Measurements from ENCODE around the gene CNTNAP2.
"Not testable (repeated sequence)": the region's sequence is repeated elsewhere in the genome, so short reads cannot be mapped to it uniquely, and the experiment has no call there.

The CNTNAP2 gene

GRCh38 chr7:147774461-147774860 lies 1657.9 kb downstream of the CNTNAP2 start:
- DNase-seq (ENCODE audit: low read depth): no peak

- DNase-seq (ENCODE audit: low read depth): no peak
Measured at GRCh38 chr7:147775516-147776284, 1659.1 kb downstream of the CNTNAP2 start.

GRCh38 chr7:147777309-147777708 lies 1660.7 kb downstream of the CNTNAP2 start:
- DNase-seq (ENCODE audit: low read depth): no peak

- no peak for DNase-seq (ENCODE audit: low read depth)
Measured at GRCh38 chr7:147779949-147780348, 1663.3 kb downstream of the CNTNAP2 start.

- no peak for DNase-seq (ENCODE audit: low read depth)
Measured at GRCh38 chr7:147796581-147796980, 1680.0 kb downstream of the CNTNAP2 start.

GRCh38 chr7:147798001-147798400 lies 1681.4 kb downstream of the CNTNAP2 start:
- no peak for DNase-seq (ENCODE audit: low read depth)

- DNase-seq (ENCODE audit: low read depth): not testable (repeated sequence)
Measured at GRCh38 chr7:147801762-147802161, 1685.2 kb downstream of the CNTNAP2 start.

GRCh38 chr7:147803151-147803550 lies 1686.5 kb downstream of the CNTNAP2 start:
- DNase-seq (ENCODE audit: low read depth): no peak

- no peak for DNase-seq (ENCODE audit: low read depth)
Measured at GRCh38 chr7:147803606-147804005, 1687.0 kb downstream of the CNTNAP2 start.

- no peak for DNase-seq (ENCODE audit: low read depth)
Measured at GRCh38 chr7:147804032-147804431, 1687.4 kb downstream of the CNTNAP2 start.

GRCh38 chr7:147805996-147806576 lies 1689.5 kb downstream of the CNTNAP2 start:
- DNase-seq (ENCODE audit: low read depth): no peak

- no peak for DNase-seq (ENCODE audit: low read depth)
Measured at GRCh38 chr7:147809786-147810185, 1693.2 kb downstream of the CNTNAP2 start.

- no peak for DNase-seq (ENCODE audit: low read depth)
Measured at GRCh38 chr7:147810269-147810668, 1693.7 kb downstream of the CNTNAP2 start.

GRCh38 chr7:147811923-147812322 lies 1695.3 kb downstream of the CNTNAP2 start:
- DNase-seq (ENCODE audit: low read depth): no peak

GRCh38 chr7:147813316-147813715 lies 1696.7 kb downstream of the CNTNAP2 start:
- DNase-seq (ENCODE audit: low read depth): no peak

- DNase-seq (ENCODE audit: low read depth): no peak
Measured at GRCh38 chr7:147818317-147818716, 1701.7 kb downstream of the CNTNAP2 start.

GRCh38 chr7:147824671-147825070 lies 1708.1 kb downstream of the CNTNAP2 start:
- DNase-seq (ENCODE audit: low read depth): no peak

GRCh38 chr7:147829016-147829415 lies 1712.4 kb downstream of the CNTNAP2 start:
- DNase-seq (ENCODE audit: low read depth): no peak

GRCh38 chr7:147833557-147833956 lies 1717.0 kb downstream of the CNTNAP2 start:
- no peak for DNase-seq (ENCODE audit: low read depth)

GRCh38 chr7:147833970-147834369 lies 1717.4 kb downstream of the CNTNAP2 start:
- no peak for DNase-seq (ENCODE audit: low read depth)

GRCh38 chr7:147852833-147853232 lies 1736.2 kb downstream of the CNTNAP2 start:
- no peak for DNase-seq (ENCODE audit: low read depth)

- no peak for DNase-seq (ENCODE audit: low read depth)
Measured at GRCh38 chr7:147857152-147858140, 1740.8 kb downstream of the CNTNAP2 start.

- no peak for DNase-seq (ENCODE audit: low read depth)
Measured at GRCh38 chr7:147858421-147858820, 1741.8 kb downstream of the CNTNAP2 start.

Data from stimulated activated CD8-positive, alpha-beta memory T cell treated with anti-CD3 and anti-CD28 coated beads, Interleukin-15, amount 100 ng/mL, for 24 hours (primary cell).